ENCODE data around the gene OR7C1. TPM values are rescaled to one million over a fixed set of nuclear protein-coding genes. Genes with fewer than 3 reads are reported as not detected.
"Not testable (repeated sequence)": the region's sequence is repeated elsewhere in the genome, so short reads cannot be mapped to it uniquely, and the experiment has no call there.

Gene OR7C1
- total and polyA plus RNA-seq, 4 donors = under 0.01 to 0.01 TPM; not detected in 2

DNA sequence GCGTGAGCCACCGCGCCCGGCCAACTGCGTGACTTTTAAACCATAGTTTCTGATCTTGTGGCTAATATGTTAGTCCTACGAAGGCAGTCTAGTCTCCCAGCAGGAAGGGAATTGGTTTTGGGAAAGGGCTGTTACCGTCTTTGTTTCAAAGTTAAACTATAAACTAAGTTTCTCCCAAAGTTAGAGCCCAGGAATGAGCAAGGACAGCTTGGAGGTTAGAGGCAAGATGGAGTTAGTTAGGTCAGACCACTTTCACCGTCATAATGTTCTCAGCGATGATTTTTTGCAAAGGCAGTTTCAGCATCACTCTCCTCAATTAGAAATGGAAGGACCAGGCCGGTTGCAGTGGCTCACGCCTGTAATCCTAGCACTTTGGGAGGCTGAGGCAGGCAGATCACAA is 39.0 kb downstream of the OR7C1 start:
- H3K27me3 ChIP-seq (ENCODE audit: control insufficient read depth in 3 of 3, insufficient read depth in 3 of 3, low read length in 2 of 3) = peaks cover 0 to 4% (median 0%) of the 10 kb centered on the region in 3 donors
- peaks cover 0 to 2% (median 0%) of the 10 kb centered on the region in 4 donors for H3K9me3 ChIP-seq (ENCODE audit: control insufficient read depth in 4 of 4, insufficient read depth in 3 of 4, low read length in 3 of 4)
- ATAC-seq (ENCODE audit: insufficient read depth, low FRiP score) (no peak), DNase-seq (no peak)
- 91 to 95% methylated on average over 11 of the region's 11 CpGs for WGBS, 2 donors
- no peak overlapping the region for H3K9ac ChIP-seq (ENCODE audit: insufficient read depth in 1 of 2, low read length in 2 of 2)
- H3K27ac ChIP-seq (ENCODE audit: low read depth in 1 of 2, low read length in 1 of 2) = no peak overlapping the region
- H3K4me1 ChIP-seq (ENCODE audit: control insufficient read depth in 5 of 5, insufficient read depth in 5 of 5, low read length in 5 of 5) = no peaks in the 10 kb centered on the region
- H3K4me3 ChIP-seq = no peak overlapping the region
- TF ChIP-seq, protein P1, sequence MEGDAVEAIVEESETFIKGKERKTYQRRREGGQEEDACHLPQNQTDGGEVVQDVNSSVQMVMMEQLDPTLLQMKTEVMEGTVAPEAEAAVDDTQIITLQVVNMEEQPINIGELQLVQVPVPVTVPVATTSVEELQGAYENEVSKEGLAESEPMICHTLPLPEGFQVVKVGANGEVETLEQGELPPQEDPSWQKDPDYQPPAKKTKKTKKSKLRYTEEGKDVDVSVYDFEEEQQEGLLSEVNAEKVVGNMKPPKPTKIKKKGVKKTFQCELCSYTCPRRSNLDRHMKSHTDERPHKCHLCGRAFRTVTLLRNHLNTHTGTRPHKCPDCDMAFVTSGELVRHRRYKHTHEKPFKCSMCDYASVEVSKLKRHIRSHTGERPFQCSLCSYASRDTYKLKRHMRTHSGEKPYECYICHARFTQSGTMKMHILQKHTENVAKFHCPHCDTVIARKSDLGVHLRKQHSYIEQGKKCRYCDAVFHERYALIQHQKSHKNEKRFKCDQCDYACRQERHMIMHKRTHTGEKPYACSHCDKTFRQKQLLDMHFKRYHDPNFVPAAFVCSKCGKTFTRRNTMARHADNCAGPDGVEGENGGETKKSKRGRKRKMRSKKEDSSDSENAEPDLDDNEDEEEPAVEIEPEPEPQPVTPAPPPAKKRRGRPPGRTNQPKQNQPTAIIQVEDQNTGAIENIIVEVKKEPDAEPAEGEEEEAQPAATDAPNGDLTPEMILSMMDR (IDR thresholded peaks at IDR 0.05; ENCODE audit: control extremely low read depth, extremely low read depth) = no peak
- H3K36me3 ChIP-seq (ENCODE audit: control insufficient read depth in 4 of 4, insufficient read depth in 4 of 4, low read length in 4 of 4) = no peaks in the 10 kb centered on the region

- TF ChIP-seq, protein P1 (IDR thresholded peaks at IDR 0.05; ENCODE audit: control extremely low read depth, extremely low read depth) = no peak
- no peak overlapping the region for H3K9ac ChIP-seq (ENCODE audit: insufficient read depth in 1 of 2, low read length in 2 of 2)
- no peaks in the 10 kb centered on the region for H3K36me3 ChIP-seq (ENCODE audit: control insufficient read depth in 4 of 4, insufficient read depth in 4 of 4, low read length in 4 of 4)
- H3K9me3 ChIP-seq (ENCODE audit: control insufficient read depth in 4 of 4, insufficient read depth in 3 of 4, low read length in 3 of 4) = peaks cover 0 to 2% (median 0%) of the 10 kb centered on the region in 4 donors
- H3K4me1 ChIP-seq (ENCODE audit: control insufficient read depth in 5 of 5, insufficient read depth in 5 of 5, low read length in 5 of 5) = no peaks in the 10 kb centered on the region
- 79 to 80% methylated on average over 5 of the region's 5 CpGs for WGBS, 2 donors
- H3K27me3 ChIP-seq (ENCODE audit: control insufficient read depth in 3 of 3, insufficient read depth in 3 of 3, low read length in 2 of 3) = peaks cover 0 to 3% (median 0%) of the 10 kb centered on the region in 3 donors
- no peak overlapping the region for H3K4me3 ChIP-seq
- no peak for DNase-seq
- H3K27ac ChIP-seq (ENCODE audit: low read depth in 1 of 2, low read length in 1 of 2) = no peak overlapping the region
- no peak for ATAC-seq (ENCODE audit: insufficient read depth, low FRiP score)
Measured at GRCh38 chr19:14795078-14795721, 39.8 kb downstream of the OR7C1 start.

GRCh38 chr19:14792250-14792649 is 42.7 kb downstream of the OR7C1 start:
- H3K9ac ChIP-seq (ENCODE audit: insufficient read depth in 1 of 2, low read length in 2 of 2); H3K36me3 ChIP-seq (ENCODE audit: control insufficient read depth in 4 of 4, insufficient read depth in 4 of 4, low read length in 4 of 4): not testable (repeated sequence)
- WGBS, 2 donors = 63 to 81% methylated on average over 6 of the region's 6 CpGs

DNA sequence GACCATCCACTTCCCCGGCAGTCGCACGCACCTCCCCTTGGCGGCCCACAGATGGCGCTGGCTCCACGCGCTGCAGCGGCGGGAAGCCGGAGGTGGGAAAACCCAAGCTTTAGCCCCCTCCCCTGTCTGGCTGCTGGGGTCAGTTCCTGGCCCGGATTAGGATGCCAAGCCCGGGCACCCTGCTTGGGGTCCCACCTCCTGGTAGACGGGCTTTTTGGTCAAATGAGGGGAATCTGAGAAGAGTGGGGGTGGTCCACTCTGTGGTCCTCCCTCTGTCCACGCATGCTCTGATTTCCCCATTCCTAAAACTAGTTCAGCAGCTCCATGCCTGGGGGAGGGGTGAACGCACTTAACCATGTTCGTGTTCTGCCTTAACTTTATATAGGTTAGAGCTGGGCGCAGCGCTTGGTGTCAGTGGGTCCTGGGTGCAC is 48.5 kb downstream of the OR7C1 start:
- TF ChIP-seq, protein P1 (IDR thresholded peaks at IDR 0.05; ENCODE audit: control extremely low read depth, extremely low read depth) = peak; percentile 17
- Histone ChIP-seq H3K4me1 (ENCODE audit: control insufficient read depth in 5 of 5, insufficient read depth in 5 of 5, low read length in 5 of 5) (peaks cover 0 to 2% (median 0%) of the 10 kb centered on the region in 5 donors), H3K4me3 (no peak overlapping the region), H3K27ac (ENCODE audit: low read depth in 1 of 2, low read length in 1 of 2) (no peak overlapping the region), H3K36me3 (ENCODE audit: control insufficient read depth in 4 of 4, insufficient read depth in 4 of 4, low read length in 4 of 4) (no peaks in the 10 kb centered on the region), H3K9me3 (ENCODE audit: control insufficient read depth in 4 of 4, insufficient read depth in 3 of 4, low read length in 3 of 4) (peaks cover 0 to 7% (median 0%) of the 10 kb centered on the region in 4 donors), H3K27me3 (ENCODE audit: control insufficient read depth in 3 of 3, insufficient read depth in 3 of 3, low read length in 2 of 3) (no peaks in the 10 kb centered on the region), H3K9ac (ENCODE audit: insufficient read depth in 1 of 2, low read length in 2 of 2) (no peak overlapping the region)
- ATAC-seq (ENCODE audit: insufficient read depth, low FRiP score) (no peak), DNase-seq (peak in 2 of 3 donors; percentile 6 to 19)
- WGBS, 2 donors = 14 to 16% methylated on average over 18 of the region's 18 CpGs

More at GRCh38 chr19:14792250-14792649, 42.7 kb downstream of the OR7C1 start:
- H3K9me3 ChIP-seq (ENCODE audit: control insufficient read depth in 4 of 4, insufficient read depth in 3 of 4, low read length in 3 of 4); DNase-seq; H3K27me3 ChIP-seq (ENCODE audit: control insufficient read depth in 3 of 3, insufficient read depth in 3 of 3, low read length in 2 of 3); ATAC-seq (ENCODE audit: insufficient read depth, low FRiP score); H3K27ac ChIP-seq (ENCODE audit: low read depth in 1 of 2, low read length in 1 of 2); H3K4me3 ChIP-seq; H3K4me1 ChIP-seq (ENCODE audit: control insufficient read depth in 5 of 5, insufficient read depth in 5 of 5, low read length in 5 of 5): not testable (repeated sequence)

DNA sequence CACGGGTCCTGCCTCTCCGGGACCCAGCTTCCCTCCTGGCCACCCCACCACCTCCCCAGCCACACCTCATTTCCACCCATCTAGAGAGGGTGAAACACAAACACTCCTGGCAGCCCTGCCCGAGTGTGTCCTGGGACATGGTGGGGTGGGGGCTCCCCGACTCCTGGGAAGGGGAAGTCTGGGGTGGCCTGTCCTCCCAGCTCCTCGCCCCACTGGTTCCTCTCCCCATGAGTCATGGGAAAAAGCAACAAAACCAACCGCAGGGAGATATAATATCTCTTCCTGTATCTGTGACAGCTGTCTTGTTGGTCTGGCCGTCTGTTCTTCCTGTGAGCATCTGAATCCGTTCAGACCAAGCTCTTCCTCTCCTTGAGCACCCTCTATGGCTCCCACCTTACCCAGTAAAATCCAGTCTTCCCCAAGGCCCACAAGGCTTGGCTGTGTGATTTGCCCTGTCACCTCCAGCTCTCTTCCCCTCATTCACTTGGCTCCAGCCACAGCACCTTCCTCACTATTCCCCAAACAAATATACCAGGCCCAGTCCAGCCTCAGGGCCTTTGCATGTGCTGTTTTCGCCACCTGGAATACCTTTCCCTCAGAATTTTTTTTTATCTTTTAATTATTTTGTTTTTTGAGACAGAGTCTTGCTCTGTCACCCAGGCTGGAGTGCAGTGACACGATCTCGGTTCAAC is 49.7 kb downstream of the OR7C1 start:
- peak overlapping the region in 1 of 2 donors; percentile 20 for H3K27ac ChIP-seq (ENCODE audit: low read depth in 1 of 2, low read length in 1 of 2)
- not testable (repeated sequence) for H3K4me3 ChIP-seq; H3K9ac ChIP-seq (ENCODE audit: insufficient read depth in 1 of 2, low read length in 2 of 2); H3K4me1 ChIP-seq (ENCODE audit: control insufficient read depth in 5 of 5, insufficient read depth in 5 of 5, low read length in 5 of 5); H3K36me3 ChIP-seq (ENCODE audit: control insufficient read depth in 4 of 4, insufficient read depth in 4 of 4, low read length in 4 of 4); H3K9me3 ChIP-seq (ENCODE audit: control insufficient read depth in 4 of 4, insufficient read depth in 3 of 4, low read length in 3 of 4); H3K27me3 ChIP-seq (ENCODE audit: control insufficient read depth in 3 of 3, insufficient read depth in 3 of 3, low read length in 2 of 3)
- 41 to 44% methylated on average over 8 to 9 of the region's 11 CpGs for WGBS, 2 donors
- peak in 2 of 3 donors; percentile 2 to 14 for DNase-seq
- ATAC-seq (ENCODE audit: insufficient read depth, low FRiP score) = peak; percentile 71

GRCh38 chr19:14784730-14785101 is 50.3 kb downstream of the OR7C1 start:
- H3K4me1 ChIP-seq (ENCODE audit: control insufficient read depth in 5 of 5, insufficient read depth in 5 of 5, low read length in 5 of 5); H3K4me3 ChIP-seq; H3K27me3 ChIP-seq (ENCODE audit: control insufficient read depth in 3 of 3, insufficient read depth in 3 of 3, low read length in 2 of 3); H3K9me3 ChIP-seq (ENCODE audit: control insufficient read depth in 4 of 4, insufficient read depth in 3 of 4, low read length in 3 of 4); H3K9ac ChIP-seq (ENCODE audit: insufficient read depth in 1 of 2, low read length in 2 of 2); H3K36me3 ChIP-seq (ENCODE audit: control insufficient read depth in 4 of 4, insufficient read depth in 4 of 4, low read length in 4 of 4); H3K27ac ChIP-seq (ENCODE audit: low read depth in 1 of 2, low read length in 1 of 2): not testable (repeated sequence)
- DNase-seq (peak in 1 of 3 donors; percentile 15), ATAC-seq (ENCODE audit: insufficient read depth, low FRiP score) (peak; percentile 70)
- 12 to 41% methylated on average over 9 of the region's 10 CpGs for WGBS, 2 donors

Data from lung (tissue), 12 donors.